Measurements from ENCODE around the gene SOX18. TPM values are rescaled to one million over a fixed set of nuclear protein-coding genes. Genes with fewer than 3 reads are reported as not detected.
A peak's percentile ranks its signal among the peaks of the same experiment; 100 is the strongest.

Gene SOX18
- total and polyA plus RNA-seq, 2 of the 13 experiments (the other 11 are each of a cell fraction or from before 2014, with no cell fraction given), result 1.6 to 1.9 TPM

DNA sequence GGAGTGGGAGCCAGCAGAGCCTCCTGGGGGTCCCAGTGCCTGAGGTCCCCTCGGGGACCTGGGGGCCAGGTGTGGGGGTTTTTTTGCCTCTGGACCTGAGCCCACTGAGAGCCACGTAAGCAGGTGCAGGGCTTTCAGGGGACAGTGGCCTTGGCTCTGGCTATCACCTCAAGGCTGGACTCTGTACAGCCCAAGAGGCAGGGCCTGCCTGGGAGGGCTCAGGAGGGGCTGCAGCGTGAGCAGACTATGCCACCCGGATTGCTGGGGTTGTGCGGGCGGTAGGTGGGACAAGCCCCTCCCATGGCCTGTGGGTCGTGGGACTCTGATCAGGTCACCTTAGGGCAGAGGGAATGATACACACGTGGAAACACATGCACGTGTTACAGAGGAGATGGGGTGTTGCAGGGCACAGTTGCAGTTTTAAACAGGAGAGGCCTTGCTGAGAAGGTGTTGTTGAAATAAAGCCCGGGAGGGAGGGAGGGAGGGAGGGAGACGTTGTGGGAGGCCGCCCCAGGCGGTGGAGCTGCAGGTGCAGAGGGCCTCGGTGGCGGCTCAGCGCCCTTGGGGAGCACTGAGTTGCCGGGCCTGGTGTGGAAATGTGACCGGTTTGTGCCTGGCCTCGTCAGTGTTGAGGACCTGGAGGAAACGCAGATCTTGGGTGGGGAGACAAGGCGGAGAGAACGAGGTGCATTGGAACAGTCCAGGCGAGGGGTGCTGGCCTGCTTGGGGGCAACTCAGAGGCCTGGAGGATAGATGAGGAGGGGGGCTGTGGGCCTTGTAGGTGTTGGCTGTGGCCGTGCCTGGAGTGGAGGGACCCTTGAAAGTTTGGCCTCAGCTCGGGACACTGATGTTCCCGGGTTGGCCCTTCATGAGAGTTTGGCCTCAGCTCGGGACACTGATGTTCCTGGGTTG lies 15.9 kb upstream of the SOX18 start (continued):
- TF ChIP-seq ZNF737 (CRISPR knock-in tag; IDR thresholded peaks at IDR 0.05; ENCODE audit: borderline replicate concordance) (no peak), TFDP2 (CRISPR knock-in tag; IDR thresholded peaks at IDR 0.05) (no peak), ZSCAN22 (CRISPR knock-in tag; IDR thresholded peaks at IDR 0.05) (no peak), JUND (CRISPR knock-in tag; IDR thresholded peaks at IDR 0.05) (no peak), KDM6A (CRISPR knock-in tag; IDR thresholded peaks at IDR 0.05; ENCODE audit: low read depth) (peak; percentile 41; the same call in 1 of the 2 replicates), AKAP8 (CRISPR knock-in tag; IDR thresholded peaks at IDR 0.05) (peak; percentile 99), ZNF232 (CRISPR knock-in tag; IDR thresholded peaks at IDR 0.05; ENCODE audit: borderline replicate concordance) (no peak; the same call in 1 of the 2 replicates), ZNF724P (CRISPR knock-in tag; IDR thresholded peaks at IDR 0.05; ENCODE audit: borderline replicate concordance) (no peak), ZUFSP (CRISPR knock-in tag; IDR thresholded peaks at IDR 0.05; ENCODE audit: borderline replicate concordance) (no peak), MAF1 (CRISPR knock-in tag; IDR thresholded peaks at IDR 0.05; ENCODE audit: borderline replicate concordance) (no peak), ZNF790 (CRISPR knock-in tag; IDR thresholded peaks at IDR 0.05; ENCODE audit: borderline replicate concordance) (no peak; the same call in 1 of the 2 replicates), GMEB1 (CRISPR knock-in tag; IDR thresholded peaks at IDR 0.05; ENCODE audit: borderline replicate concordance) (peak; percentile 56), ZNF768 (CRISPR knock-in tag; IDR thresholded peaks at IDR 0.05) (peak; percentile 34; the same call in 1 of the 2 replicates), IKZF4 (CRISPR knock-in tag; IDR thresholded peaks at IDR 0.05; ENCODE audit: borderline replicate concordance, low read depth, not compliant biosample characterization) (peak; percentile 74), ZNF275 (CRISPR knock-in tag; IDR thresholded peaks at IDR 0.05; ENCODE audit: borderline replicate concordance) (no peak; the same call in 1 of the 2 replicates), SRF (IDR thresholded peaks at IDR 0.05; ENCODE audit: low read depth, low read length) (no peak)
- TF ChIP-seq, protein P1, sequence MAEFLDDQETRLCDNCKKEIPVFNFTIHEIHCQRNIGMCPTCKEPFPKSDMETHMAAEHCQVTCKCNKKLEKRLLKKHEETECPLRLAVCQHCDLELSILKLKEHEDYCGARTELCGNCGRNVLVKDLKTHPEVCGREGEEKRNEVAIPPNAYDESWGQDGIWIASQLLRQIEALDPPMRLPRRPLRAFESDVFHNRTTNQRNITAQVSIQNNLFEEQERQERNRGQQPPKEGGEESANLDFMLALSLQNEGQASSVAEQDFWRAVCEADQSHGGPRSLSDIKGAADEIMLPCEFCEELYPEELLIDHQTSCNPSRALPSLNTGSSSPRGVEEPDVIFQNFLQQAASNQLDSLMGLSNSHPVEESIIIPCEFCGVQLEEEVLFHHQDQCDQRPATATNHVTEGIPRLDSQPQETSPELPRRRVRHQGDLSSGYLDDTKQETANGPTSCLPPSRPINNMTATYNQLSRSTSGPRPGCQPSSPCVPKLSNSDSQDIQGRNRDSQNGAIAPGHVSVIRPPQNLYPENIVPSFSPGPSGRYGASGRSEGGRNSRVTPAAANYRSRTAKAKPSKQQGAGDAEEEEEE (CRISPR knock-in tag; IDR thresholded peaks at IDR 0.05; ENCODE audit: borderline replicate concordance), result peak; percentile 51; the same call in 1 of the 2 replicates
- TF ChIP-seq, protein P2, sequence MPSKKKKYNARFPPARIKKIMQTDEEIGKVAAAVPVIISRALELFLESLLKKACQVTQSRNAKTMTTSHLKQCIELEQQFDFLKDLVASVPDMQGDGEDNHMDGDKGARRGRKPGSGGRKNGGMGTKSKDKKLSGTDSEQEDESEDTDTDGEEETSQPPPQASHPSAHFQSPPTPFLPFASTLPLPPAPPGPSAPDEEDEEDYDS (CRISPR knock-in tag; IDR thresholded peaks at IDR 0.05), result no peak; the same call in 1 of the 2 replicates

Data from HepG2 (cell line).